ENCODE data around the gene ELMOD1. TPM values are rescaled to one million over a fixed set of nuclear protein-coding genes. Genes with fewer than 3 reads are reported as not detected.

ELMOD1 gene
- total RNA-seq, 6 donors from 2014 or later = 0.15 to 2.3 (median 0.81) TPM; not detected in 2

- WGBS, 2 donors = 79 to 83% methylated on average over 3 of the region's 3 CpGs
- DNase-seq (no peak), ATAC-seq (ENCODE audit: low FRiP score in 2 of 2) (no peak)
- Histone ChIP-seq H3K36me3 (no peaks in the 10 kb centered on the region), H3K27ac (no peak overlapping the region), H3K27me3 (no peaks in the 10 kb centered on the region), H3K4me1 (no peaks in the 10 kb centered on the region), H3K4me3 (no peak overlapping the region), H3K9me3 (no peaks in the 10 kb centered on the region)
- TF ChIP-seq EP300 (IDR thresholded peaks at IDR 0.05) (no peak), CTCF (IDR thresholded peaks at IDR 0.05) (no peak), POLR2AphosphoS5 (IDR thresholded peaks at IDR 0.05) (no peak), POLR2A (IDR thresholded peaks at IDR 0.05) (no peak)
These were observed 57.3 kb downstream of the ELMOD1 start for GRCh38 chr11:107648242-107648641.

GRCh38 chr11:107651672-107652071 lies 60.7 kb downstream of the ELMOD1 start:
- no peaks in the 10 kb centered on the region for H3K4me1 ChIP-seq
- H3K9me3 ChIP-seq = no peaks in the 10 kb centered on the region
- WGBS, 2 donors = 84 to 87% methylated on average over 4 of the region's 4 CpGs
- DNase-seq (no peak), ATAC-seq (ENCODE audit: low FRiP score in 2 of 2) (no peak)
- H3K27me3 ChIP-seq = no peaks in the 10 kb centered on the region
- no peak overlapping the region for H3K27ac ChIP-seq
- TF ChIP-seq CTCF (IDR thresholded peaks at IDR 0.05) = no peak
- TF ChIP-seq EP300 (IDR thresholded peaks at IDR 0.05) = no peak
- TF ChIP-seq POLR2AphosphoS5 (IDR thresholded peaks at IDR 0.05) = no peak
- TF ChIP-seq POLR2A (IDR thresholded peaks at IDR 0.05) = no peak
- no peak overlapping the region for H3K4me3 ChIP-seq
- no peaks in the 10 kb centered on the region for H3K36me3 ChIP-seq

- no peak for TF ChIP-seq POLR2AphosphoS5 (IDR thresholded peaks at IDR 0.05)
- TF ChIP-seq EP300 (IDR thresholded peaks at IDR 0.05) = no peak
- no peak for TF ChIP-seq CTCF (IDR thresholded peaks at IDR 0.05)
- no peak for TF ChIP-seq POLR2A (IDR thresholded peaks at IDR 0.05)
- WGBS, 2 donors = 81 to 83% methylated on average over 1 of the region's 1 CpG
- Histone ChIP-seq H3K9me3 (no peaks in the 10 kb centered on the region), H3K36me3 (no peaks in the 10 kb centered on the region), H3K4me1 (no peaks in the 10 kb centered on the region), H3K27me3 (no peaks in the 10 kb centered on the region), H3K27ac (no peak overlapping the region), H3K4me3 (no peak overlapping the region)
- DNase-seq (no peak), ATAC-seq (ENCODE audit: low FRiP score in 2 of 2) (no peak)
These were observed 62.1 kb downstream of the ELMOD1 start for GRCh38 chr11:107653076-107653475.

- no peaks in the 10 kb centered on the region for H3K4me1 ChIP-seq
- TF ChIP-seq POLR2A (IDR thresholded peaks at IDR 0.05) = no peak
- TF ChIP-seq CTCF (IDR thresholded peaks at IDR 0.05) = no peak
- TF ChIP-seq EP300 (IDR thresholded peaks at IDR 0.05) = no peak
These were observed 64.7 kb downstream of the ELMOD1 start for GRCh38 chr11:107655602-107656001.

GRCh38 chr11:107659310-107659709 lies 68.4 kb downstream of the ELMOD1 start:
- Histone ChIP-seq H3K36me3 (no peaks in the 10 kb centered on the region), H3K4me1 (no peaks in the 10 kb centered on the region), H3K27ac (no peak overlapping the region), H3K4me3 (no peak overlapping the region), H3K9me3 (no peaks in the 10 kb centered on the region), H3K27me3 (no peaks in the 10 kb centered on the region)
- no peak for DNase-seq
- ATAC-seq (ENCODE audit: low FRiP score in 2 of 2) = no peak
- TF ChIP-seq CTCF (IDR thresholded peaks at IDR 0.05) (no peak), POLR2A (IDR thresholded peaks at IDR 0.05) (no peak), EP300 (IDR thresholded peaks at IDR 0.05) (no peak), POLR2AphosphoS5 (IDR thresholded peaks at IDR 0.05) (no peak)

More at GRCh38 chr11:107655602-107656001, 64.7 kb downstream of the ELMOD1 start:
- H3K4me3 ChIP-seq = no peak overlapping the region
- ATAC-seq (ENCODE audit: low FRiP score in 2 of 2) (no peak), DNase-seq (no peak)
- H3K27me3 ChIP-seq = no peaks in the 10 kb centered on the region
- WGBS, 2 donors = 74 to 79% methylated on average over 4 of the region's 4 CpGs
- H3K27ac ChIP-seq = no peak overlapping the region
- no peaks in the 10 kb centered on the region for H3K9me3 ChIP-seq
- no peaks in the 10 kb centered on the region for H3K36me3 ChIP-seq
